CD4-positive, alpha-beta T cell treated with Interleukin-15 for 4 hours (primary cell): ENCODE results near the gene SERPINB10.

Source experiments
- DNase-seq: peaks from one replicate; pipeline ENCODE4 v3.0.0-alpha.2; 2020; ENCODE audit warnings: low spot score

The SERPINB10 gene

DNA sequence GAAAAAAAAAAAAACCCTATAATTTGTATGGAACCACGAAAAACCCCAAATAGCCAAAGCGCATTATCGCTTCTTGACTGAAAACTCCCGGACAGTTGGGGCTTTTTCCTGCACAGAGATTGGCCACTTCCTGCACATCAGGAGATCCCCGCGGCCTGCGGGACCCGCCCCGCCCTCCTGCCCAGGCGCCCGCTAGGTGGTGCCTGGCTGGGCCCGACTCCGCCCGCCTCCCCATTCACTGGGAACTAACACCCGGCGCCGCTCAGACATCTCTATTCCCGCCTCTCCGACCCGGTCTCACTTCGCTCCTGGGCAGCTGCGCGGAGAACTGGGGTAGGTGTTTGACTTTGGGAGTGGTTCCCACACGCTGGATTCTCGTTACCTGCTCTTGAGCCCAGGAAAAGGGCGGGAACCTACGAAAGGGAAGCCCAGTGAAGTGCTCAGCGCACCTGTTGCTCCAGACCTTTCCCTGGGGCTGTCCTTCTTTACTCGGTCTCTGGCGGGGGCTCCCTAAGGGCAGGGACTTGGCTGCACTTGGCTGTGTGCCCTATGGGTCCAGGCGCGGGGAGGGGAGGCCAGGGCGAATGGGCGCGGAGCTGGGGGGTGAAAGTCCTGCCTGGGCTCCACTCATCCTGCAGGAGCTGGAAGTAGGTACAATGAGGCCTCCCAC, 41.4 kb downstream of the SERPINB10 start, which contains the start of gene HMSD:
Gene HMSD, plus strand, starts transcription at position 234 of the 670 bp plus-strand sequence. CDS start 4,155 bp downstream, outside the sequence.
- peak; percentile 43 for DNase-seq

DNA sequence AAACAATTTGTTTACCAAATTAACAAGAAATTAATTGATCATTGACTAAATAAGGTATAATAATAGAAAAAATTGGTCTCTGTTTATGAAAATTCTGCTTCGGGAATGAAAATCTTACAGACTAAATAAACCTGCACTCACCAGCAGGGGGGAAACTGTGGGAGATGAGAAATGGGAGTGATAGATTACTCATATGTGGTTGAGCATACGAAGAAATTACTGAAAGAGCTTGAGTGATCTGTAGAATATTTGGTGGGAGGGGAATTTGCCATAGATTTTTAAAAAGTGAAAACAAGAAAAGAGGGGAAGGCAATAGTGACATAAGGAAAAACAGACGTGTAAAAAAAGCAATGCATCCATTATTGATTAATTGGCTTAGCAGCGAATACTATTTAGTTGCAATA, 43.5 kb downstream of the SERPINB10 start:
- DNase-seq, result no peak

DNA sequence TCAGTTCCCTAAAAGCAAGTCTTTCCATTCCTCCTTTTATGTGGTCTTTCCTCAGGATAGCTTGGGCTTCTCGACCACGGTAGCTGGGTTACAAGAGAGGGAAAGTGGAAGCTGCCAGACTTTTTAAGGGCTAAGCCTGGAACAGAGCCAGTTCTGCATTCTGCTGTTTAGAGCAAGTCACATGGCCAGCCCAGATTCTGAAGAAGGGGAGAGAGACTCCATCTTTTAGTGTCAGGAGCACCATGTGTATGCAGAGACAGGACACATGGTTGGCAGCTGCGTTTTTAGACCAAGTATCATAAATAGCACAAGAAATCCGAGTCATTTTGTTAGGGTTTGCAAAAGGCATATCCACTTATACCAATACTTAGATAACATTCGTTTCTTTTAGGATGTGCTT, 46.1 kb downstream of the SERPINB10 start:
- no peak for DNase-seq

DNA sequence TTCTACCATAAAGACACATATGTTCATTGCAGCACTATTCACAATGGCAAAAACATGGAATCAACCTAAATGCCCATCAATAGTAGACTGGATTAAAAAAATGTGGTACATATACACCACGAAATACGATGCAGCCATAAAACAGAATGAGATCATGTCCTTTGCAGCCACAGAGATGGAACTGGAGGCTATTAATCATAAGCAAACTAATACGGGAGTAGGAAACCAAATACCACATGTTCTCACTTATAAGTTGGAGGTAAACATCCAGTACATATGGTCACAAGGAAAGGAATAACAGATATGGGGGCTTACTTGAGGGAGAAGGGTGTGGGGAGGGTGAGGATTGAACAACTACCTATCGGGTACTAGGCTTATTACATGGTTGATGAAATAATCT, 49.0 kb downstream of the SERPINB10 start:
- DNase-seq, result no peak

DNA sequence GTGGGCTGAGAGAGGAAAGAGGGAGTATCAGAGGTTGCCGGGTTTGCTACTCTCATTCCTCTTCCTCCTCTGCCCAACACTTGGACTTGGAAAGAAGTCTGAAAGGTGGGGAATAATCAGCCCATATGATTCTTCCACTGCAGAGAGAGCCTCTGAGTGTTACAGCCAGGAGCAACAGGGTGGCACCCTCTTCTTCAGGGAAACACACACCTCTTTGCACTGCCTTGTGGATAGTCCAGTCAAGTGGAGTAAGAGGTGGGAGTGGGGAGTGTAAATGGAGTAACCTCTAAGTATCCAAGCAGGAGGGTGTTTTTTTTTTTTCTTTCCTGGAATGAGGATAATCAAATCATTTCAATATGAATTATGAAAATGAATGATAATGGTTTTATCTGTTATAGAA, 53.1 kb downstream of the SERPINB10 start:
- no peak for DNase-seq

DNA sequence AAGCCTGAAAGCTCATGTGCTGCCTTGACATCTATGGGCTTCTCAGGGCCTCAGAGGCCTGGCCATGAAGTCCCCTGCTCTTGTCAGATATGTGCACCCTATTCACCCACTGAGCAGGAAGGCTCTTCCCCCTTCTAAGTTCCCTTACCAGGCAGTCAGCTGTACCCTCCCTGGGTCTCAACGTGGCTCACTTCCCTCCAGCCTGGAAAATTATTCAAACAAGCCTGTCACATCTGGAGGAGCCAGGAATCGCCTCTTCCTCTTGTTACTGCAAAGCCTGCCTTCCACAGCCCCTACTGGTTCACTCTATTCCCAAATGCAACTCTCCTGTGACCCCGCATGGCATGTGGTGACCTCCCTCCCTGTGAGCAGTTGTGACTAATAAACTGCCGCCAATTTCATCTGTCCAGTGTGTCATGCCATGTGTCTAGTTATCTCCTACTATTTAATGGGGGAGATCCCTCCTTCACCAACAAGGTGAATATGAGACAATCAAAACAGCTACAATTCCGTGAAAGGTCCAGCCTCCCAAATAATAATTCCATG, 53.8 kb downstream of the SERPINB10 start:
- DNase-seq, result no peak

DNA sequence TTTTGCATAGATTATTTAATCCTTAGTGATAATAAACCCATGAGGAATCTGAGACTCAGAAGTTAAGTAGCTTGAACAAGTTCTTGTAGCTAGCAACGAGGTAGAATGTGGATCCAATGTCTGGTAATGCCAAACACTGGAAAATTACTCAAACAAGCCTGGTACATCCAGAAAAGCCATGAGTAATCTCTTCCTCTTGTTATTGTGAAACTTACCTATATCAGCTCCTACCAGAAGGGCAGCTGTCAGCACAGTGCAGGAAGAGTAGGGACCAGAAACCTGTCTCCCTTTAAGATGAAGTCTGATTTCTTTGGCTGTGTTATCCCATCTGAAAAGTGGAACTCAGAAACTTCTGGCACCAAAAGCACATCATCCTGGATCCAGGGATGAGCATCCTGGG, 54.4 kb downstream of the SERPINB10 start:
- DNase-seq, result no peak

DNA sequence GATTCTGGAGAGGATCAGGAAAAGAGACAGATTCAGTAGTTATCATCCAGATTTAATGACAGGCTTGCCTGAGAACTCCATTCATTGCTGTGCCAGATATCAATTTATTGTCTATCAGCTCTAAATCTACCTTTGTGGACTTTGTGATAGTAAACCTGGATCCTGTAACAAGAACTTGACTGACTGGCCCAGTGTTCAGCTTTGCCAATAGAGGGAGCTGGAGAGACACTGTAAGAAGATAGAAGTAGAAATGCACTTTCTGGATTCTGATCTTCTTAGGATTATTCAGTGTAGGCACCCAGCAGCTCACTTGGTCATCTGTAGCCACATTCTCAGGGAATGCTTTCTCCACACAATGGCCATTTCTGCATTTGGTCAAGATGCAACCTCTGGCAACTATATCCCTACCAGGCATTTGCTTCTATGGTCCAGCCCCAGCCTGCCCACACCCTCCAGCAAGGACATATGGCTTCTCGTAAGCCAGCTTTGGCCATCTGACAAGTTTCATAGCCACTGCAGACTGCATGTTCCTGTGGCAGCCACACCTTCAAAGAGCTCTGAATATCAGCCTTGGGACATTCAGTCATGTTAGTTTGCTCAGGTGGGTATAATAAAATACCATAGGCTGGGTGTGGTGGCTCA, 56.0 kb downstream of the SERPINB10 start:
- DNase-seq, result peak; percentile 72

DNA sequence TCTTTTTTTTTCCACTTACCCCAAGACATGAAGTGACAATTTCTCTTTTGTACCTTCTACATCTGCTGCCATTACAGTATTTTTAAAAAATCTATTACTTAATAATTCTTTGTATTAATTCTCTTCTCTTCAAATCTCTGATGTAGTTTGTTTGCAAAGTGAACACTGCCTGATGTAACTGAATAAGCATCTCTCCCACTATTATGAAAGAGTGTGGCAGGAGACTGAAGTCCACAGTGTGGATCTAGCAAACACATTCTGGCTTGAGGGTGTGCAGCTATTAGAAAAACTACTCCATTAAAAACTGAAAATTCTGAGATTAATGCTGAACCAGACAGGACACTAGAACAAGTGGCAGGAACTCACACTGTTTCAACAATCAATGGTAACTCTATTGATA, 57.1 kb downstream of the SERPINB10 start:
- no peak for DNase-seq

DNA sequence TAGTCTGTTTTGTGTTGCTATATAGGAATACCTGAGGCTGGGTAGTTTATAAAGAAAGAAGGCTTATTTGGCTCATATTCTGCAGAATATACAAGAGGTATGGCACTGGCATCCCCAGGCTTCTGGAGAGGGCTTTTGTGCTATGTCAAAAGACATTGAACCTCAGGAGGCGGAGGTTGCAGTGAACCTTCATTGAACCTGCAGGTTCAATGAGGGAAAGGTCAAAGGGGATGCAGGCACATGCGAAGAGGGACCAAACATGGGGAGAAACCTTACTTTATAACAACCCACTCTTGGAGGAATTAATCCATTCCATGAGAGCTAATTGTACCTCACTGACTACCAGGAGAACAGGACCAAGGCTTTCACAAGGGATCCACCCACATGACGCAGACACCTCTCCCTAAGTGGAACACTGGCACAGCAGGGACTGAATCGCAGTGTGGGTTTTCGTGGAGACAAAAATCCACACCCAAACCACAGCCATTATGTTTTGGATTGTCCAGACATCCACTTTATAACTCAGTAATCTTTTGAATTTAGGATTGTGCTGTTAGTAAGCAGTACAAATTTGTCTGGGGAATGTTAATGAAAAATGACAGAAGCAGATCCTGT, 58.1 kb downstream of the SERPINB10 start:
- DNase-seq, result no peak

DNA sequence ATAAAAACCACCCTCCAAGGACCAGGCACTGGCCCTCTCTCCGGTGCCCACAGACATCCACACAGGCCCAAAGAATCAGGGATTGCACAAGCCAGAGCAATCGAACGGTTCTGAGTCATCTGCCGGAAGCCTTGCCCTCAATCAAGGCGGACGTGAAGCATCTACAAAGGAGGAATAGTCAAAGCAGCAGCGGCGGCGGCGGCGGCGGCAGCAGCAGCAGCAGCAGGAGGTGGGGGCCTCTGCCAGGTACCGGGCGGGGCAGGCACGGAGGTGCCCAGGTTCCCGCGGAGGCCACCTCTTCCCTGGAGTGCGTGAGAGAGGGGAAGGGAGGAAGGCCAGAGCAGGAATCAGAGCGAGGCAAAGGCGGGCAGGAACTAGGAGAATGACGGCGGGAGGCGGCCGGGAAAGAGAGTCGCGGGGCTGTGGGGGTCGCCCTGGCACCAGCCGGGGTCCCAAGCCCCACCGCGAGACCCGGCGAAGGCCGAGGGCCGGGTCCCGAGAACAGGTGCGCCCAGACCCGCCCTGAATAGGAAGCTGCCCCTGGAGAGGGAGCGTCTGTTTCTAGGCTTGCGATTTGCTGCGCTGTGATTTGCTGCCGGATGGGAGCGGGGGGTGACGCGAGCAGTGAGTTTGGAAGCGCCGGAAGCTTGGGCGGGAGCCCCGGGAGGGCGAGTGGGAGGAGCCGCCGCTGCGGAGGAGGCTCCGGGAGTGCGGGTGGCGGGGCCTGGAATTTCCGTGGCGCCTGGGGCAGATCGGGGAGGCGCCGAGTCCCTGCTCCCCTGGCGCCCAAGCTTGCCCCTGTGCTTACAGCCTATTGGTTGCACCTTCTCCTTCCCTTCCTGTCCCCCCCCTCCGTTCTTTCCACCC, 62.4 kb downstream of the SERPINB10 start, which contains the start of gene SERPINB8:
Gene SERPINB8, plus strand, starts transcription at position 140 of the 867 bp plus-strand sequence. CDS start 8,228 bp downstream, outside the sequence.
- peak; percentile 84 for DNase-seq

DNA sequence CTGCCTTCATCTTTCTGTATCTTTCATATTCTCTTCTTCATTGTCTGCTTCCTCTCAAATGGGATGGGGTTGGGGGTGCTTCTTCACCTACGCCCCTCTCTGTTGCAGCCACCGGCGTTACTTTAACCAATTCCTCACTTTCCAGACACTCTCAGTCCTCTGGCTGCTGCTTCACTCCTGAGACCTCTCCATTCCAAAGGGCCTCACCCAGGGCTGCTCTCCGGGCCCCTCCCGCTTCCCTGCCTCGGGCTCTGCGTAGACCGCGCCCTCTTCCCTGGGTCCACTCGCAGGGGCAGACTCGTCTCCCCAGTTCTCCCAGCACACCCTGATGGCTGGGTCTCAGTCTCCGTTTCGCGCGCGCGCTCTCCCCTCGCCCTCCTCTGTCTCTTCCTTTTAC, 63.0 kb downstream of the SERPINB10 start:
- no peak for DNase-seq

DNA sequence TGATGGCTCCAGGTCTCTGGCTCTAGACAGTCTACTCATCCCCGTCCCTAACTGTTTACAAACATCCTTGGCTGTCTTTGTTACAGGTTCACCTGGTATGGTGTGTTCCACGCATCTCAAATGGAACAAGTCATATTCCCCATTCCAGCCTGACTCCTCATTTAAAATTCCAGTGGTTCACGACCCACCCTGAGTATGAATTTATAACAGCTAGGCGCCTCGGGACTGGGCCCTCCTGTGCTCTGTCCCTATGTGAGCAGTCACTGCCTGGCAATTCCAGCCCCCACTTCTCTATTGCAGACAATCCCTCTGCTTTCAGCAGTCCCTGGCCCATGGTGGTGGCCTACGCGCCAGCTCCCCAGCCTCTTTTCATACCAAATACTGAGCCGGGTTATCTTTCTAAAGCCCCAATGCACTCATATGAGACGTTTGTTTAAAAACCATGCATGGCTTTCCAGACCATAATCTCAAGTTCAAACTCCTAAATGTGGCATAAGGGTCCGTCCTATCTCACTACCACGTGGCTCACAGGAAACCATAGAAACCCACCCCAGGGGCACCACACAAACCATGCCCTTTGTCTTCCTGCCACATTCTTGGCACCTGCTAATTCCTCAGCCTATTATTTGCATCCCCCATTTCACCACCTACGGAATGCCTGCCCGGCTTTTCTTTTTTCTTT, 63.7 kb downstream of the SERPINB10 start:
- no peak for DNase-seq

DNA sequence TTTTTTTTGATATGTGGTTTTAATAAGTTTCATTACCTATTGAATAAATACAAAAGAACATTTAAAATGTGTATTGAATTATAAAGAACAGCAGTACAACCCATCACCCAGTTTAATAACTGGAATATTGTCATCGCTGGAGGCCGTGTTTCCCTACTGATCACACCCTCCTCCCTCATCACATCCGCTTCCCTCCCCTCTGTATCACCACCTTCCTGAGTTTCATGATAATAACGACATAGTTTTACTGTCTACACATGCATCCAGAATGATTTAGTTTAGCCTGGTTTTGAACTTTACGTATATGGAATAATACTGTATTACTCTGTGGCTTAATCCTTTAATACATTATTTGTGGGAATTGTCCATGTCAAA, 64.2 kb downstream of the SERPINB10 start:
- DNase-seq, result no peak

DNA sequence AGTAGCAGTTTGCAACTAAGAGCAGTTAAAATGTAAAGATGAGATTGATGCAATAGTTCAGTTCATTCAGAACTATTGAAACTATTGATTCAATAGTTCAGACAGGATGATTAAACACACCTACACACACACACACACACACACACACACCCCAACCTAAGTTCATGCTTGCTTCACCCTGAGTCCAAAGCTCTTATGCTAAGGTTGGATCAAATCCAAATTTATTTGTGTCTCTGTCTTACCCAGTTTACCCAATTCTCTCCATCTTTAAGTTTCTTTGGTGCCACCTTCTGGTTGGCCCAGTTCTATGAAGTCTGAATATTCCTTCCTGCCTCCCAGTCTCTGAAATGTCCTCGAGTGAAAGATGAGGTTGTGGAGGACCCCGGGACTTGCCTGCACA, 67.2 kb downstream of the SERPINB10 start:
- DNase-seq, result peak; percentile 28

DNA sequence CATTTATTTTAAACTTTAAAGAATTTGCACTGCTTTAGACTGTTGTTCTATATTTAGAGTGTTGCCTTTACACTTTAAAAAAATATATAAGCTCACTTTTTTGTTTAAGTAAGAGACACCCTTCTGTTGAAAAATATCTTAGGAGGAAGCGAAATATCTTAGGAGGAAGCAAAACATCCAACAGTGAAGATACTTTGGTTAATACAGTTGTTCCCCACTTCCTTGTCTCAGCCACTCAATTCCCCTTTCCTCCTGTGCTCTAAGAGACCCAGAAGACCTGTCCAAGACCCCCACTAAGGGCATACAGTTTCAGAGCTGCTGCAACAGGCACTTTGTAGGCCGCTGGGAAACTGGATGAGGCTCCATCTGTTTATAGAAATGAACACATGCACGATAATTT, 67.9 kb downstream of the SERPINB10 start:
- DNase-seq, result no peak

DNA sequence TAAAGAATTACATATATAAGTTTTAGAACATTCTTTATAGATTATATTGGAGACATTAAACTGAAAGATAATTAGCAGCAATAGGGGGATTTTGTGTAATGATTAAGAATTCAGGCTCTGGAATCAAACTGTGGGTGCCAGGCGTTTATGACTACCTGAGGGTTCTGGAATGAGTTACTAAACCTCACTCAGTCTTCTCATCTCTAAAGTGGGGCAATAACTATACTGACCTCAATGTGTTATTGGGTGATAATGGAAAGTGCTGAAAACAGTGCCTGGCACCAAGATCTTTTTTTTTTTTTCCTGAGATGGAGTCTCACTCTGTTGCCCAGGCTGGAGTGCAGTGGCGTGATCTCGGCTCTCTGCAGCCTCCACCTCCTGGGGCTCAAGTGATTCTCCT, 69.3 kb downstream of the SERPINB10 start:
- DNase-seq, result no peak

DNA sequence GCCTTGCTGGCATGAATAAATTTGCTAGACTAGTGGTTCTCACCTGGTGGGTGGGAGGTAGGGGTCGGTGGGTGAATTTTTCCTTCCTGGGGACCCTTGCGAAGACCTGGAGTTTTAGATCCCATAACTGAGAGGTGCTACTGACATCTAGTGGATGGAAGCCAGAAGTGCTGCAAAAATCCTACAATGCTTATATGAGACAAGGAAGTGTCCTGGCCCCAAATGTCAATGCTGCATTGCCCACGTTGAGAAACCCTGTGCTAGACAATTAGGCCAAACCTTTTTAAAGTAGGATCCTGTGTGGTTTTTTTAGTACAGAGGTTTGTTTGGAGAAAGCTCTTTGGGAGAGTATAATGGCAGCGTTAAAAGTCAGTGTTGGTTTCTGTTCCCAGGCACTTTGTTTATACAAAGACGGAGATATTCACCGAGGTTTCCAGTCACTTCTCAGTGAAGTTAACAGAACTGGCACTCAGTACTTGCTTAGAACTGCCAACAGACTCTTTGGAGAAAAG, 71.7 kb downstream of the SERPINB10 start:
- peak; percentile 56 for DNase-seq

DNA sequence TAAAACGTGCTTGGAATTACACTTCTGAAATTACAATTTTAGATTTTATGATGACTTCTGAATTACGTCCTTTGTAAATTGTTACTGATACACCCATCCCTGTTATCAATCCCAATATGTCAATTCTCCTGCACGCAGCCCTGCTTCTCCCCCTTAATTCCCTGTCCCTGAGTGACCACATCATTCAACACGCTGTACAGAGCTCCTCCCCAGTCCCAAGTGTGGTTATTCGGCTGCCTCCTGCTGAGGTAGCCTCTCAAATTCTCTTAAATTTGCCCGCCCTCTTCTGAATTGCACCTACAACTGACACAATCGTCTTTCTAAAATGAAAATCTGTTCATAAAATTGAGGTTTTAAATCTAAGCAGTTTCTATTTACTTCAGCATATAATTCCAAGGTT, 72.3 kb downstream of the SERPINB10 start:
- DNase-seq, result no peak

DNA sequence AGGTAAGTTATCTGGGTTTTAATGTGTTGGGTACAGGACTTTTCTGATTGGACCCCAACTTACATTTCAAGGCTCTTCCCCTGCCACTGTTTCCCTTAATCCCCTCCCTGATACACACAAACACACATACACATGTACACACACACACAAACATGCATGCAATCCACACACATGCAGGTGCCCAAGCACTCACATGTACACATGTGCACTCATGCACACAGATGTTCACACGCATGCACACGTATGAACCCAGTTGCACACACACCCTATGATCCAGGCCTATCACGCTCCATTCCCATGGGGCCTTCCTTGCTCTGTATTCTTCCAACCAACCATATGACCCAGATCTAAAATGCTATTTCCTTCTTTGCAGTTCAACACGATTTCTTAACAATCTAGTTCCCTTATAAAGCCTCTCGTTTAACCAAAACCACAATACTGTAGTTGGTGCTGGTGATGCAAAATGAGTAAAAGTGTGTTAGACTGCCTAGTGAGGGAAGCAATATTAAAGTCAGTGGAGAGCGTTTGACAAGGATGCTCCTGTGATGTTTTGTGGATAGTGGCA, 73.2 kb downstream of the SERPINB10 start:
- no peak for DNase-seq

DNA sequence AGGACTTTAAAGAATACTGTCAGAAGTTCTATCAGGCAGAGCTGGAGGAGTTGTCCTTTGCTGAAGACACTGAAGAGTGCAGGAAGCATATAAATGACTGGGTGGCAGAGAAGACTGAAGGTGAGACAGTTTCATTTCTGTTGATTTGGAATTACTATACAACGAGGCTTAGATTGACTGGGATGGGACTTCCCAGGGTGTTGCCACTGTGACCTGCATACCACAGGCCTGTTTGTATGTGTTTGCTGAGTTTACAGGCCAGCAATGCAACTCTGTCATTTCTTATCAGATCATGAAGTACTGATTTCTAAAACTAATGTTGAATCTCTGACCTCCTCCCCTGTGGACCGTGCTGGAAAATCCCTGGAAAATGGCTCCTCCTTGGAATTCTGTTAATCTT, 74.0 kb downstream of the SERPINB10 start:
- no peak for DNase-seq
